Measurements from ENCODE around the gene TRAPPC6A.

DNA sequence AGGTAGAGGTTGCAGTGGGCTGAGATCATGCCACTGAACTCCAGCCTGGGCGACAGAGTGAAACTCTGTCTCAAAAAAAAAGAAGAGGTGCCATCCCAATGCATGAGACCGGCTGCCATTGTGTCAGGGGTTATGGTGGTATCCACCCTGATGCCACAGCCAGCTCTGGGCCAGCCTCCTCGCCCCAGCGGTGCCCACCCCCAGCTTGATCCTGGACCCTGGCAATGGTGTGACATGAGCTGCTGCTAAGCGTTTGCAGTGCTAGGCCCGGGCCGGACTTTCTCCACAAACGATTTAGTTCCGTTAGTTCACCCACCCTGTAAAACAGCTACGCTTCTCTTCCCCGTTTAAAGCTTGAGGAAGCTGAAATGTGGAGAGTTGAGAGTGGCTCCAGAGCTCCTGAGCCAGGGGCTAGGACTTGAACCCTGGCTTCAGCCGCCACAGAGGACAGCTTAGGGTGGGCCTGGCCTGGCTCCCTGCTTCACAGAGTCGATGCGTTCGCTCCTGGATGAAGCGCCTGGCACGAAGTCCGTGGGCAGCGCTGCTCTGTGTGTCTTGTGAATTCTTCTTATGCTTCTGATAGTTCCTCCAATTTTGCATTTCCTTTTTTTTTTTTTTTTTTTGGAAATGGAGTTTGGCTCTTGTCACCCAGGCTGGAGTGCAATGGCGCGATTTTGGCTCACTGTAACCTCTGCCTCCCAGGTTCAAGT lies 42.7 kb downstream of the TRAPPC6A start:
- TF ChIP-seq POLR2A (IDR thresholded peaks at IDR 0.05; ENCODE audit: borderline replicate concordance, extremely low read depth, insufficient read depth, insufficient read length): no peak
- TF ChIP-seq ZNF274 (IDR thresholded peaks at IDR 0.05; ENCODE audit: low read depth, low read length): no peak
- TF ChIP-seq, protein P1, sequence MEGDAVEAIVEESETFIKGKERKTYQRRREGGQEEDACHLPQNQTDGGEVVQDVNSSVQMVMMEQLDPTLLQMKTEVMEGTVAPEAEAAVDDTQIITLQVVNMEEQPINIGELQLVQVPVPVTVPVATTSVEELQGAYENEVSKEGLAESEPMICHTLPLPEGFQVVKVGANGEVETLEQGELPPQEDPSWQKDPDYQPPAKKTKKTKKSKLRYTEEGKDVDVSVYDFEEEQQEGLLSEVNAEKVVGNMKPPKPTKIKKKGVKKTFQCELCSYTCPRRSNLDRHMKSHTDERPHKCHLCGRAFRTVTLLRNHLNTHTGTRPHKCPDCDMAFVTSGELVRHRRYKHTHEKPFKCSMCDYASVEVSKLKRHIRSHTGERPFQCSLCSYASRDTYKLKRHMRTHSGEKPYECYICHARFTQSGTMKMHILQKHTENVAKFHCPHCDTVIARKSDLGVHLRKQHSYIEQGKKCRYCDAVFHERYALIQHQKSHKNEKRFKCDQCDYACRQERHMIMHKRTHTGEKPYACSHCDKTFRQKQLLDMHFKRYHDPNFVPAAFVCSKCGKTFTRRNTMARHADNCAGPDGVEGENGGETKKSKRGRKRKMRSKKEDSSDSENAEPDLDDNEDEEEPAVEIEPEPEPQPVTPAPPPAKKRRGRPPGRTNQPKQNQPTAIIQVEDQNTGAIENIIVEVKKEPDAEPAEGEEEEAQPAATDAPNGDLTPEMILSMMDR (IDR thresholded peaks at IDR 0.05 in 2 of 3, conservative IDR thresholded peaks at IDR 0.05 in 1 of 3; ENCODE audit: borderline replicate concordance in 1 of 3, insufficient read depth in 1 of 3, low read depth in 2 of 3, low read length in 2 of 3): no peak
- no peak for TF ChIP-seq EZH2 (IDR thresholded peaks at IDR 0.05)
- TF ChIP-seq RAD21 (IDR thresholded peaks at IDR 0.05; ENCODE audit: low read depth): no peak
- no peak for TF ChIP-seq POLR2AphosphoS5 (IDR thresholded peaks at IDR 0.05; ENCODE audit: low read depth, low read length)
- no peak for TF ChIP-seq YY1 (IDR thresholded peaks at IDR 0.05; ENCODE audit: extremely low read depth, insufficient replicate concordance, low read depth, low read length)
- TF ChIP-seq, protein P2, sequence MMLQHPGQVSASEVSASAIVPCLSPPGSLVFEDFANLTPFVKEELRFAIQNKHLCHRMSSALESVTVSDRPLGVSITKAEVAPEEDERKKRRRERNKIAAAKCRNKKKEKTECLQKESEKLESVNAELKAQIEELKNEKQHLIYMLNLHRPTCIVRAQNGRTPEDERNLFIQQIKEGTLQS (IDR thresholded peaks at IDR 0.05): no peak
